Suprapubic skin (tissue), 3 donors: ENCODE results near the gene TP73.

ENCODE experiments used
- POLR2A ChIP-seq, 2 donors: fragments of 450-650 bp; IDR thresholded peaks; one replicate each; pipeline ENCODE4 v1.6.1; 2017; ENCODE audit warnings: antibody characterized with exemption in 2 of 2, mild to moderate bottlenecking in 2 of 2, moderate library complexity in 2 of 2
- TF ChIP-seq, protein P1 (sequence below), 2 donors: fragments of 200-600 bp in 1 of 2; fragments of 450-650 bp in 1 of 2; sonication (generic) in 1 of 2; IDR thresholded peaks; one replicate each; pipeline ENCODE4 v1.5.1; 2016 to 2019; ENCODE audit warnings: antibody characterized with exemption in 2 of 2, mild to moderate bottlenecking in 1 of 2, moderate library complexity in 1 of 2

DNA sequence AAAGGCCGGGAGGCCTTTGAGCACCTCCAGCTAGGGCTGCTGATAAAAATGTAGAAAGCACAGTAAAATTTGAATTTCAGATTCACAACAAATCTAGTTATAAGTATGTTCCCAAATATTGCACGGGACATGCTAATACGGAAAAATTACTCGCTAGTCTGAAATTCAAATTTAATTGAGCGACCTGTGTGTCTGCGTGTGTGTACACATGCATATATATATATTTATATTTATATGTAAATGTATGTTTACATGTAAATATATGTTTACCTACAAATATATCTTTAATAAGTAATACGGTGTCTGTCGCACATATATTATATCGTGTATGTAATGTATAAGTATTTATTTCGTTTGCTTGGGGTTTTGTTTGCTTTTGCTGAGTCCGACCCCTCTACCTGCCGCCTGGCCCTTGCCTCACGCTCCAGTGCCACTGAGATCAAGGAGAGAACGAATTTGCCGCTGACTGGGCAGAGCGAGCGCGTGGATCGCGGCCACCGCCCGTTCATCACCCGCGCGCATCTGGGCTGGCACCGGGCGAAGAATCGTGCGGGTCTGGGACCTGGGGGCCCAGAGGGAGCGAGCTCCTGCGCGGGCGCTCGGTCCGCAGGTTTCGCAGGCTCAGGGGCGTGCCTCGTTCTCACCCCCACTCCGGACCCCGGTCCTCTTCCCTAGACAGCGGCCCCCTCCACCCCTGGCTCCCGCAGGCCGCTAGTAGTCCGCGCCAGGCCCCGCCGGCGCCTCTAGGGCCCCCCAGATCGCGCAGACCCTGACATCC is 1.9 kb upstream of the TP73 start:
- TF ChIP-seq, protein P1, sequence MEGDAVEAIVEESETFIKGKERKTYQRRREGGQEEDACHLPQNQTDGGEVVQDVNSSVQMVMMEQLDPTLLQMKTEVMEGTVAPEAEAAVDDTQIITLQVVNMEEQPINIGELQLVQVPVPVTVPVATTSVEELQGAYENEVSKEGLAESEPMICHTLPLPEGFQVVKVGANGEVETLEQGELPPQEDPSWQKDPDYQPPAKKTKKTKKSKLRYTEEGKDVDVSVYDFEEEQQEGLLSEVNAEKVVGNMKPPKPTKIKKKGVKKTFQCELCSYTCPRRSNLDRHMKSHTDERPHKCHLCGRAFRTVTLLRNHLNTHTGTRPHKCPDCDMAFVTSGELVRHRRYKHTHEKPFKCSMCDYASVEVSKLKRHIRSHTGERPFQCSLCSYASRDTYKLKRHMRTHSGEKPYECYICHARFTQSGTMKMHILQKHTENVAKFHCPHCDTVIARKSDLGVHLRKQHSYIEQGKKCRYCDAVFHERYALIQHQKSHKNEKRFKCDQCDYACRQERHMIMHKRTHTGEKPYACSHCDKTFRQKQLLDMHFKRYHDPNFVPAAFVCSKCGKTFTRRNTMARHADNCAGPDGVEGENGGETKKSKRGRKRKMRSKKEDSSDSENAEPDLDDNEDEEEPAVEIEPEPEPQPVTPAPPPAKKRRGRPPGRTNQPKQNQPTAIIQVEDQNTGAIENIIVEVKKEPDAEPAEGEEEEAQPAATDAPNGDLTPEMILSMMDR (IDR thresholded peaks at IDR 0.05), result no peak
- TF ChIP-seq POLR2A (IDR thresholded peaks at IDR 0.05), result no peak
